K562 (cell line): Measurements from ENCODE around the gene UBE2J2. TPM values are rescaled to one million over a fixed set of nuclear protein-coding genes. Genes with fewer than 3 reads are reported as not detected.

Experiments
- ATAC-seq: fragments of 200-7000 bp; cut with Tn5 transposase; 3 replicates; pipeline ENCODE4 v1.9.1; 2020; ENCODE audit warnings: moderate library complexity
- BruUV-seq: library from RNA; stranded (reverse); fragments of 400-500 nt; replicated peaks from 2 replicates; lab custom pipeline; 2021; lab: Mats Ljungman, UMichigan
- CTCF ChIA-PET: fragments of 300-600 bp; formaldehyde crosslinking; extraction: SDS; loops from one replicate; lab custom pipeline; 2021; ENCODE audit warnings: low intra/inter-chr PET ratio; lab: Yijun Ruan, JAX
- POLR2A ChIA-PET: fragments of 300-600, 350-650 bp; sonication (Branson Sonifier 250); formaldehyde crosslinking; extraction: SDS; loops from one replicate; lab custom pipeline; 2021; ENCODE audit warnings: antibody characterized with exemption, inconsistent platforms; lab: Yijun Ruan, JAX
- DNase-seq, 4 experiments: peaks; one replicate each; pipeline versions ENCODE4 v3.0.0 to v3.0.0-alpha.2; 2011 to 2018; ENCODE audit warnings: low spot score in 3 of 4, mixed read lengths in 3 of 4; ENCODE audit errors: extremely low read depth in 1 of 4
- FAIRE-seq: peaks from 2 replicates; lab custom pipeline; 2011; peaks lifted over from hg19 to GRCh38; lab: Jason Lieb, UNC
- H2AFZ ChIP-seq: 2 replicates; pipeline ENCODE4 v1.6.0; 2011; ENCODE audit warnings: low read depth, low read length, control low read depth, inconsistent platforms
- H3K27ac ChIP-seq: fragments of 200-600 bp; 3 replicates; pipeline ENCODE4 v1.8.0; 2011; ENCODE audit warnings: low read depth, mild to moderate bottlenecking, control low read depth, inconsistent platforms, low read length, moderate library complexity, mixed read lengths; ENCODE audit errors: extremely low read depth
- H3K27me3 ChIP-seq, 2 experiments: fragments of 300-600 bp in 1 of 2; 2 replicates in 1 of 2; 3 replicates in 1 of 2; pipeline versions ENCODE4 v1.6.0 to v1.8.0; 2011; ENCODE audit warnings: inconsistent platforms in 2 of 2, low read length in 2 of 2, mild to moderate bottlenecking in 1 of 2, mixed read lengths in 1 of 2, moderate library complexity in 1 of 2; ENCODE audit not compliant: control insufficient read depth in 2 of 2, insufficient read depth in 2 of 2
- H3K36me3 ChIP-seq: fragments of 300-600 bp; 3 replicates; pipeline ENCODE4 v1.8.0; 2011; ENCODE audit warnings: mild to moderate bottlenecking, low read length, inconsistent platforms; ENCODE audit not compliant: control insufficient read depth, insufficient read depth
- H3K4me1 ChIP-seq, 2 experiments: fragments of 200-600 bp in 1 of 2; replicated peaks in 1 of 2; 2 replicates in 1 of 2; 3 replicates in 1 of 2; pipeline versions ENCODE4 v1.5.1 to v1.8.0; 2011; ENCODE audit warnings: inconsistent platforms in 2 of 2, low read length in 2 of 2, mild to moderate bottlenecking in 1 of 2, mixed read lengths in 1 of 2, moderate library complexity in 1 of 2; ENCODE audit not compliant: control insufficient read depth in 2 of 2, insufficient read depth in 2 of 2
- H3K4me2 ChIP-seq: 2 replicates; pipeline ENCODE4 v1.6.1; 2011; ENCODE audit warnings: low read length, control low read depth, inconsistent platforms, mixed read lengths; ENCODE audit not compliant: insufficient read depth
- H3K4me3 ChIP-seq: fragments of 200-600 bp; sonication (generic), shearing (Covaris generic); 2 replicates; pipeline ENCODE4 v1.5.1; 2016; ENCODE audit warnings: control low read depth, inconsistent platforms
- H3K79me2 ChIP-seq: fragments of 200-600 bp; 3 replicates; pipeline ENCODE4 v1.8.0; 2011; ENCODE audit warnings: low read length, inconsistent platforms; ENCODE audit not compliant: control insufficient read depth, insufficient read depth
- H3K9ac ChIP-seq, 2 experiments: 2 replicates each; pipeline versions ENCODE4 v1.6.0 to v1.6.1; 2011; ENCODE audit warnings: low read depth in 2 of 2, low read length in 2 of 2, control low read depth in 1 of 2, inconsistent platforms in 1 of 2, mild to moderate bottlenecking in 1 of 2, mixed read lengths in 1 of 2; ENCODE audit not compliant: insufficient read depth in 1 of 2
- H3K9me1 ChIP-seq: one replicate; pipeline ENCODE4 v1.6.0; 2011; ENCODE audit warnings: inconsistent platforms, mild to moderate bottlenecking, low read length, moderate library complexity; ENCODE audit not compliant: control insufficient read depth, insufficient read depth
- H3K9me3 ChIP-seq: replicated peaks from 2 replicates; pipeline ENCODE4 v1.5.1; 2011; ENCODE audit warnings: low read depth, low read length, inconsistent platforms; ENCODE audit not compliant: control insufficient read depth, insufficient read depth
- H4K20me1 ChIP-seq: replicated peaks from 2 replicates; pipeline ENCODE4 v1.6.1; 2011; ENCODE audit warnings: low read length, inconsistent platforms, mixed read lengths; ENCODE audit not compliant: control insufficient read depth, insufficient read depth
- BMI1 ChIP-seq: fragments of 150-350 bp; IDR thresholded peaks from 2 replicates; pipeline ENCODE4 v1.6.1; 2014; ENCODE audit warnings: low read length
- ETV1 ChIP-seq: fragments of 450-650 bp; conservative IDR thresholded peaks from 2 replicates; pipeline ENCODE4 v1.6.1; 2016; ENCODE audit warnings: missing genetic modification characterization, control low read depth, low read depth, missing compliant biosample characterization
- EWSR1 ChIP-seq: fragments of 450-650 bp; IDR thresholded peaks from 2 replicates; pipeline ENCODE4 v1.6.1; 2018; ENCODE audit warnings: borderline replicate concordance, mild to moderate bottlenecking, low read depth, moderate library complexity; ENCODE audit not compliant: partially characterized antibody
- FOSL1 ChIP-seq: fragments of 200-800 bp; sonication (Bioruptor generic); conservative IDR thresholded peaks from 2 replicates; pipeline ENCODE4 v1.6.1; 2016; ENCODE audit warnings: missing genetic modification characterization, missing compliant biosample characterization
- KAT2B ChIP-seq: IDR thresholded peaks from one replicate; pipeline ENCODE4 v1.6.1; 2012; ENCODE audit warnings: low read depth, mild to moderate bottlenecking, control low read depth, inconsistent platforms, low read length, moderate library complexity
- MAZ ChIP-seq, 2 experiments: fragments of 450-650 bp in 1 of 2; sonication (generic) in 1 of 2; formaldehyde crosslinking; IDR thresholded peaks in 1 of 2; conservative IDR thresholded peaks in 1 of 2; 2 replicates each; pipeline versions ENCODE4 v1.4.0 to v1.5.0; 2020; ENCODE audit warnings: mild to moderate bottlenecking in 1 of 2, missing genetic modification reagents in 1 of 2
- NUFIP1 ChIP-seq: fragments of 450-650 bp; IDR thresholded peaks from 2 replicates; pipeline ENCODE4 v1.6.1; 2018; ENCODE audit not compliant: partially characterized antibody
- POLR2G ChIP-seq: fragments of 200-400 bp; formaldehyde crosslinking; IDR thresholded peaks from 2 replicates; pipeline ENCODE4 v1.6.1; 2017; ENCODE audit warnings: low read depth, mild to moderate bottlenecking, antibody characterized with exemption, low read length, moderate library complexity
- RBFOX2 ChIP-seq: fragments of 200-400 bp; formaldehyde crosslinking; IDR thresholded peaks from 2 replicates; pipeline ENCODE4 v1.6.1; 2017; ENCODE audit warnings: low read depth, mild to moderate bottlenecking, low read length, moderate library complexity
- TGIF2 ChIP-seq: sonication (generic); formaldehyde crosslinking; IDR thresholded peaks from 2 replicates; pipeline ENCODE4 v1.8.1; 2022; ENCODE audit warnings: mild to moderate bottlenecking, missing genetic modification reagents, moderate library complexity
- ZFP36 ChIP-seq: fragments of 150-350 bp; IDR thresholded peaks from 2 replicates; pipeline ENCODE4 v1.6.1; 2018; ENCODE audit warnings: low read length, low read depth; ENCODE audit not compliant: partially characterized antibody
- ZNF764 ChIP-seq: fragments of 250-450 bp; sonication (Bioruptor Pico); IDR thresholded peaks from 2 replicates; pipeline ENCODE4 v1.4.0; 2020; ENCODE audit warnings: low read depth, mild to moderate bottlenecking, moderate library complexity
- WGBS: fragments of 100-300 bp; shearing (Covaris generic); methylation state at CpG from one replicate; pipeline ENCODE4 v1.1.6; 2016; ENCODE audit warnings: low coverage, mixed read lengths; ENCODE audit not compliant: insufficient coverage; ENCODE audit errors: missing lambda C conversion rate; 5-methylcytosine and 5-hydroxymethylcytosine counted together
- in situ Hi-C: fragments of 300-500 bp; cut with MboI; formaldehyde crosslinking; loops from 4 replicates; pipeline ENCODE4 v1.15.0; 2018; ENCODE audit warnings: inconsistent platforms, mixed read lengths
- intact Hi-C: fragments of 100-400 bp; cut with micrococcal nuclease; formaldehyde crosslinking; loops from 2 replicates; pipeline ENCODE4 v1.14.2; 2022
- polyA plus RNA-seq, 8 experiments: library from polyadenylated mRNA; depleted of rRNA in 4 of 8; stranded (reverse) in 5 of 8; unstranded in 3 of 8; fragments of >200 nt; fragmentation: Nextera tagmentation in 2 of 8; fragmentation: Illumina TruSeq in 1 of 8; extraction: Ambion mirVana in 2 of 8; extraction: Trizol in 1 of 8; gene quantifications; 2 replicates each; pipeline versions ENCODE4 v1.2.1 to v1.2.3, GENCODE V29; 2011 to 2014; ENCODE audit warnings: inconsistent platforms in 1 of 8, missing spikeins in 1 of 8
- total RNA-seq, 7 experiments: library from RNA; depleted of rRNA in 6 of 7; stranded (reverse); fragments of >200 nt in 6 of 7; fragmentation: Illumina TruSeq in 2 of 7; extraction: Trizol in 2 of 7; gene quantifications; 2 replicates each; pipeline versions ENCODE4 v1.2.1 to v1.2.3, GENCODE V29; 2011 to 2021; ENCODE audit warnings: low replicate concordance in 1 of 7
- TF ChIP-seq, protein P1 (sequence below): fragments of 450-650 bp; formaldehyde crosslinking; IDR thresholded peaks from 2 replicates; pipeline ENCODE4 v1.4.0; 2020; ENCODE audit warnings: mild to moderate bottlenecking, moderate library complexity
- TF ChIP-seq, protein P2 (sequence below): fragments of 250-450 bp; sonication (Bioruptor Pico); IDR thresholded peaks from 2 replicates; pipeline ENCODE4 v1.8.0; 2021; ENCODE audit warnings: borderline replicate concordance, mild to moderate bottlenecking, moderate library complexity; ENCODE audit not compliant: poor library complexity, severe bottlenecking
- TF ChIP-seq, protein P3 (sequence below): sonication (generic); formaldehyde crosslinking; IDR thresholded peaks from 2 replicates; pipeline ENCODE4 v1.8.0; 2022; ENCODE audit warnings: missing genetic modification reagents, mild to moderate bottlenecking, moderate library complexity, borderline replicate concordance

The UBE2J2 gene
- total and polyA plus RNA-seq, 9 of the 15 experiments (the other 6 are each of a cell fraction or from before 2014, with no cell fraction given) = 0.93 to 112 (median 75.5) TPM

DNA sequence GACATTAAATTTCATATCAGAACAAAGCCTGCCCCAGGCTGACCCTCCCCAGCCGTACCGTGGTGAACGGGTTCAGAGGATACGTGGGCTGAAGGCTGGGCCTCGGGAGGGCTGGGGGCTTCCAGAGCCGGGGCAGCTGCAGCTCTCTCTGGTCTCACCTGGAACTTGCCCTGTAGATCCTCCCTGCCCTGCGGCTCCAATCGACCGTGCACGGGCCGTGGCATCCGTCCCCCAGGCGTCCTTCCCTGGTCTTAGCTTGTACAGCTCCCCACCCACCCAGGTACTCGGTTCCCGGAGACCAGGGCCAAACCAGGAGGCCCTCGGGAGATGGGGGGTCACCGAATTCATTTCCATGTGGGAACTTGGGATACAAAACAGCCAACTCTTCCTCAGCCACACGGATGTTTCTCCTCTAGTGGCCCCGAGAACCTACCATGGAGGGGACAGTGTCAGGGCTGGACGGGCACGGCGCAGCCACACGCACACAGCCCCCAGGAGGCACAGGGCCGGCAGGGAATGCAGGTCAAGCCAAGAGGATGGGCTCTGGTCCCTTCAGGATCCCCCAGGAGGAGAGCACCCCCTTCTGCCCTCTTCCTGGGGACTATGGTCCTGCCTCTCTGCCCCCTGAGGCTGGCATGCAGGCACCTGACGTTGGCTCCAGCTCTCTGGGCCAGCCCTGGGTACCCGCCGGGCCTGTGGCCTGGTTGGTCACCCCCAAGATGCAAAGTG, 38.5 kb downstream of the UBE2J2 start (continued):
- TF ChIP-seq KAT2B (no peak), ZNF764 (CRISPR knock-in tag) (no peak), RBFOX2 (peak; percentile 6; the same call in 1 of the 2 replicates), ETV1 (no peak), POLR2G (peak; percentile 32; the same call in 1 of the 2 replicates), MAZ (CRISPR knock-in tag; conservative IDR thresholded peaks at IDR 0.05 in 1 of 2, IDR thresholded peaks at IDR 0.05 in 1 of 2) (no peak), EWSR1 (no peak)

DNA sequence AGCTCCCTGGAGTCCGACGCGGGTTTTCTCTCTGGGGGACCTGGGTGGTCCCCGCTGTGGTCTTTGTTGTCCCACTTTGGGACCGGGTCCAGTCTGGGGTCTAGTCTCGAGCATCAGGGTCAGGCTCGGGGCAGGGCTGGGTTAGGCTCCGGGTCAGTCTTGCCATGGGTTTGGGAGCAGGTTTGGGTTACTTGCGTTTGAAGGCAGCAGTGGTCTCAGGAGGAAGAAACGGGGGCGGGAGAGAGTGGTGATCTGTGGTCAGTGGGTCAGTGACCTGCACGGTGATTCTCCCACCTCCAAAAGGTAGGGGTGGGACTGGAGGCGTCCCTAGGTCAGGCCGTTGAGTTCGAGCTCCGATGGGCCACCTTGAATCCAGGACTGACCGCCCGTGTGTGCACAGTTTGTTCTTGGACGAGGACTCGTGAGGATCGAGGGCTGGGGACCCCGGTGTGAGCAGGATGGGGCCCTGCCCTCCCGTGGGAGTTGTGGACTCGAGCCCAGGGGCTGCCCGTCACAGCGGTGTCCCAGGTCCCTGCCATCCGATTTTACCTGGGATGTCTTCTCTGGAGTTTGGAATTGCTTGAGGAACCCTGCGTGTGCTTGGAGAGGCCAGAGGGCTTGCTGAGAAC, 39.4 kb downstream of the UBE2J2 start:
- no TSS peak for BruUV-seq
- DNase-seq (no peak), FAIRE-seq (no peak), ATAC-seq (no peak)
- Histone ChIP-seq H3K9me3 (peaks cover 9% of the 10 kb centered on the region), H4K20me1 (no peaks in the 10 kb centered on the region), H3K27ac (no peak overlapping the region), H3K79me2 (peaks cover 53% of the 10 kb centered on the region), H3K9ac (peak overlapping the region in 1 of 2 experiments; percentile 56; a peak in 2 of 4 replicates), H3K4me2 (no peak overlapping the region), H3K36me3 (peaks cover 24% of the 10 kb centered on the region; the same call in 2 of the 3 replicates), H3K9me1 (no peaks in the 10 kb centered on the region), H2AFZ (no peak overlapping the region), H3K4me1 (peaks cover 6 to 86% of the 10 kb centered on the region in 2 experiments; a peak in 4 of 5 replicates), H3K27me3 (no peaks in the 10 kb centered on the region), H3K4me3 (no peak overlapping the region)
- 87% methylated on average over 28 of the region's 28 CpGs for WGBS
- in situ Hi-C loops (no loop called here), intact Hi-C loops (loop anchor here (5.0 kb wide), 1 partner anchor 112 kb away; no protein-coding TSS in a partner anchor)
- ChIA-PET CTCF (no interaction called here), POLR2A (interaction anchor here (0.7 kb wide), 1 partner anchor 119 kb away, joined by 3 read pairs; the partner anchor contains the start of gene C1orf159)
- TF ChIP-seq RBFOX2 = peak; percentile 56
- TF ChIP-seq, protein P1, sequence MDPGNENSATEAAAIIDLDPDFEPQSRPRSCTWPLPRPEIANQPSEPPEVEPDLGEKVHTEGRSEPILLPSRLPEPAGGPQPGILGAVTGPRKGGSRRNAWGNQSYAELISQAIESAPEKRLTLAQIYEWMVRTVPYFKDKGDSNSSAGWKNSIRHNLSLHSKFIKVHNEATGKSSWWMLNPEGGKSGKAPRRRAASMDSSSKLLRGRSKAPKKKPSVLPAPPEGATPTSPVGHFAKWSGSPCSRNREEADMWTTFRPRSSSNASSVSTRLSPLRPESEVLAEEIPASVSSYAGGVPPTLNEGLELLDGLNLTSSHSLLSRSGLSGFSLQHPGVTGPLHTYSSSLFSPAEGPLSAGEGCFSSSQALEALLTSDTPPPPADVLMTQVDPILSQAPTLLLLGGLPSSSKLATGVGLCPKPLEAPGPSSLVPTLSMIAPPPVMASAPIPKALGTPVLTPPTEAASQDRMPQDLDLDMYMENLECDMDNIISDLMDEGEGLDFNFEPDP = no peak
- no peak for TF ChIP-seq TGIF2 (CRISPR knock-in tag)
- TF ChIP-seq NUFIP1 = no peak
- TF ChIP-seq, protein P2, sequence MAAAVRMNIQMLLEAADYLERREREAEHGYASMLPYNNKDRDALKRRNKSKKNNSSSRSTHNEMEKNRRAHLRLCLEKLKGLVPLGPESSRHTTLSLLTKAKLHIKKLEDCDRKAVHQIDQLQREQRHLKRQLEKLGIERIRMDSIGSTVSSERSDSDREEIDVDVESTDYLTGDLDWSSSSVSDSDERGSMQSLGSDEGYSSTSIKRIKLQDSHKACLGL (CRISPR knock-in tag) = no peak
- TF ChIP-seq FOSL1 (tag) = no peak
- TF ChIP-seq, protein P3, sequence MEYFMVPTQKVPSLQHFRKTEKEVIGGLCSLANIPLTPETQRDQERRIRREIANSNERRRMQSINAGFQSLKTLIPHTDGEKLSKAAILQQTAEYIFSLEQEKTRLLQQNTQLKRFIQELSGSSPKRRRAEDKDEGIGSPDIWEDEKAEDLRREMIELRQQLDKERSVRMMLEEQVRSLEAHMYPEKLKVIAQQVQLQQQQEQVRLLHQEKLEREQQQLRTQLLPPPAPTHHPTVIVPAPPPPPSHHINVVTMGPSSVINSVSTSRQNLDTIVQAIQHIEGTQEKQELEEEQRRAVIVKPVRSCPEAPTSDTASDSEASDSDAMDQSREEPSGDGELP (CRISPR knock-in tag) = no peak
- no peak for TF ChIP-seq BMI1
- TF ChIP-seq POLR2G = peak; percentile 53
- TF ChIP-seq ZFP36 = no peak
